NCI-H2081 (cell line): ENCODE results near the gene CHRNA4.
A peak's percentile ranks its signal among the peaks of the same experiment; 100 is the strongest.

Experiments used
- DNase-seq, 2 experiments: peaks; one replicate each; lab custom pipeline; 2025; lab: John Stamatoyannopoulos, UW

Gene CHRNA4

GRCh38 chr20:63334356-63334755 lies 26.8 kb downstream of the CHRNA4 start:
- DNase-seq = no peak

- peak in 1 of 2 experiments; percentile 5 for DNase-seq
Measured at GRCh38 chr20:63333241-63333836, 27.8 kb downstream of the CHRNA4 start.

- no peak for DNase-seq
Measured at GRCh38 chr20:63332488-63333240, 28.5 kb downstream of the CHRNA4 start.

GRCh38 chr20:63331741-63332400 lies 29.3 kb downstream of the CHRNA4 start:
- no peak for DNase-seq

GRCh38 chr20:63330940-63331339 lies 30.2 kb downstream of the CHRNA4 start:
- DNase-seq = no peak

- no peak for DNase-seq
Measured at GRCh38 chr20:63330084-63330760, 30.9 kb downstream of the CHRNA4 start.

- DNase-seq = no peak
Measured at GRCh38 chr20:63329331-63330083, 31.6 kb downstream of the CHRNA4 start.

GRCh38 chr20:63328718-63329275 lies 32.4 kb downstream of the CHRNA4 start:
- no peak for DNase-seq

GRCh38 chr20:63328026-63328700 lies 33.0 kb downstream of the CHRNA4 start:
- no peak for DNase-seq

- DNase-seq = no peak
Measured at GRCh38 chr20:63327231-63327745, 33.9 kb downstream of the CHRNA4 start.

GRCh38 chr20:63326314-63327230 lies 34.6 kb downstream of the CHRNA4 start:
- DNase-seq = no peak

- DNase-seq = no peak
Measured at GRCh38 chr20:63325554-63326313, 35.4 kb downstream of the CHRNA4 start.

GRCh38 chr20:63325021-63325471 lies 36.1 kb downstream of the CHRNA4 start:
- DNase-seq = no peak

- DNase-seq = no peak
Measured at GRCh38 chr20:63323357-63323981, 37.7 kb downstream of the CHRNA4 start.

GRCh38 chr20:63322933-63323273 lies 38.2 kb downstream of the CHRNA4 start:
- no peak for DNase-seq

- no peak for DNase-seq
Measured at GRCh38 chr20:63322146-63322932, 38.8 kb downstream of the CHRNA4 start.

- no peak for DNase-seq
Measured at GRCh38 chr20:63321148-63321831, 39.9 kb downstream of the CHRNA4 start.
